ENCODE data around the gene PRPF40B.

PRPF40B gene

GRCh38 chr12:49689785-49690184 is 66.4 kb downstream of the PRPF40B start:
- DNase-seq, result no peak

GRCh38 chr12:49692851-49693250 is 69.5 kb downstream of the PRPF40B start:
- no peak for DNase-seq

- no peak for DNase-seq
Measured at GRCh38 chr12:49693931-49694444, 70.6 kb downstream of the PRPF40B start.
